GM23338 (cell line): ENCODE measurements around the gene NPVF.

Experiments
- CREB1 ChIP-seq: fragments of 250-450 bp; sonication (Bioruptor Pico); IDR thresholded peaks from 2 replicates; pipeline ENCODE4 v1.5.0; 2020; ENCODE audit warnings: low read depth, mild to moderate bottlenecking, moderate library complexity
- CTCF ChIP-seq, 2 experiments: fragments of 200-600 bp in 1 of 2; sonication (generic) in 1 of 2; conservative IDR thresholded peaks; 2 replicates each; pipeline versions ENCODE4 v1.5.1 to v1.6.1; 2016 to 2017; ENCODE audit warnings: antibody characterized with exemption in 2 of 2, low read depth in 2 of 2, mild to moderate bottlenecking in 2 of 2, moderate library complexity in 1 of 2
- ETS1 ChIP-seq: IDR thresholded peaks from 2 replicates; pipeline ENCODE4 v1.6.1; 2016; ENCODE audit warnings: antibody characterized with exemption
- EZH2 ChIP-seq: fragments of 200-600 bp; sonication (generic); IDR thresholded peaks from one replicate; pipeline ENCODE4 v1.8.0; 2017; ENCODE audit warnings: antibody characterized with exemption, mild to moderate bottlenecking, low read depth; ENCODE audit not compliant: unreplicated experiment
- JUNB ChIP-seq: IDR thresholded peaks from one replicate; pipeline ENCODE4 v1.6.1; 2016; ENCODE audit warnings: antibody characterized with exemption; ENCODE audit not compliant: unreplicated experiment
- POLR2AphosphoS5 ChIP-seq: IDR thresholded peaks from 2 replicates; pipeline ENCODE4 v1.6.1; 2016; ENCODE audit warnings: antibody characterized with exemption, low read depth
- REST ChIP-seq: IDR thresholded peaks from one replicate; pipeline ENCODE4 v1.6.1; 2018; ENCODE audit warnings: antibody characterized with exemption; ENCODE audit not compliant: unreplicated experiment
- ZNF114 ChIP-seq: fragments of 250-450 bp; sonication (Bioruptor Pico); IDR thresholded peaks from 2 replicates; pipeline ENCODE4 v1.5.0; 2020; ENCODE audit warnings: mild to moderate bottlenecking, moderate library complexity
- ZNF462 ChIP-seq: fragments of 250-450 bp; sonication (Bioruptor Pico); IDR thresholded peaks from 2 replicates; pipeline ENCODE4 v1.5.0; 2020; ENCODE audit warnings: mild to moderate bottlenecking, moderate library complexity

GRCh38 chr7:25196132-25196896, 32.0 kb downstream of the NPVF start:
- TF ChIP-seq CTCF (conservative IDR thresholded peaks at IDR 0.05; ENCODE audit: low read depth in 2 of 2) (no peak), EZH2 (no peak), CREB1 (no peak), POLR2AphosphoS5 (no peak), JUNB (no peak), ZNF114 (CRISPR knock-in tag) (no peak), REST (no peak), ZNF462 (CRISPR knock-in tag) (no peak), ETS1 (no peak)
